ENCODE measurements around the gene SLC9C1. TPM values are rescaled to one million over a fixed set of nuclear protein-coding genes. Genes with fewer than 3 reads are reported as not detected.

The SLC9C1 gene
- total RNA-seq, 1 experiment from 2014 or later = 0.79 TPM

DNA sequence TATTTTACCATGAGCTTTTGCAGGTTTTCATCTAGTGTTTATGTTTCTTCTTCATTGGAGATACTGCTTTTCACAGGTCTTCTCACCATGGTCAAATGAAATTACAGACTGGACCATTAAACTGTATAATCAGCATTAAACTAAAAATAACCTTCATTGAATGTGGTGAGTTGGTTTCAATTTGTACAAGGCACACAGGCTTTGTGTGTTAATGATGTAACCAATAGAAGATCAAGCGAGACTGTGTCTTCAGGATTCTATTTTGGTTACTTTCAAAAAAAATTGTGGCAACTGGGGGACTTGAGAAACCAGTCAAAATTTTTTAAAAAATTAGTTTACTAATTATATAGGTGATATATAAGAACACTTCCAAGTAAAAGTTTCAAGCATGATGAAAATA is 106.7 kb downstream of the SLC9C1 start:
- Histone ChIP-seq H3K9me3 (ENCODE audit: control insufficient read depth in 1 of 2, insufficient read depth in 1 of 2, low read depth in 1 of 2, low read length in 2 of 2) (no peaks in the 10 kb centered on the region), H2AFZ (ENCODE audit: low read depth, low read length, poor library complexity, severe bottlenecking) (no peak overlapping the region), H3K9ac (ENCODE audit: low read length) (no peak overlapping the region), H4K20me1 (ENCODE audit: insufficient read depth) (no peaks in the 10 kb centered on the region), H3K79me2 (ENCODE audit: insufficient read depth, low read length) (no peaks in the 10 kb centered on the region), H3K4me2 (ENCODE audit: low read length) (no peak overlapping the region), H3K36me3 (ENCODE audit: control insufficient read depth in 1 of 2, insufficient read depth in 2 of 2, low read length in 2 of 2) (no peaks in the 10 kb centered on the region), H3K4me3 (replicated peaks in 1 of 2; ENCODE audit: low read depth in 1 of 2, low read length in 2 of 2) (no peak overlapping the region), H3K4me1 (ENCODE audit: control insufficient read depth in 1 of 2, insufficient read depth in 2 of 2, low read length in 2 of 2) (no peaks in the 10 kb centered on the region), H3K27ac (ENCODE audit: low read depth, low read length) (no peak overlapping the region), H3K9me2 (ENCODE audit: insufficient read depth) (no peaks in the 10 kb centered on the region), H3K27me3 (ENCODE audit: insufficient read depth, low read length) (no peaks in the 10 kb centered on the region)
- no TSS peak for BruUV-seq (replicated peaks)
- DNase-seq (ENCODE audit: low read depth, low spot score) (no peak), ATAC-seq (no peak)
- intact Hi-C loops (cut with micrococcal nuclease) = no loop called here
- TF ChIP-seq JUND (IDR thresholded peaks at IDR 0.05) = no peak
- TF ChIP-seq, protein P1, sequence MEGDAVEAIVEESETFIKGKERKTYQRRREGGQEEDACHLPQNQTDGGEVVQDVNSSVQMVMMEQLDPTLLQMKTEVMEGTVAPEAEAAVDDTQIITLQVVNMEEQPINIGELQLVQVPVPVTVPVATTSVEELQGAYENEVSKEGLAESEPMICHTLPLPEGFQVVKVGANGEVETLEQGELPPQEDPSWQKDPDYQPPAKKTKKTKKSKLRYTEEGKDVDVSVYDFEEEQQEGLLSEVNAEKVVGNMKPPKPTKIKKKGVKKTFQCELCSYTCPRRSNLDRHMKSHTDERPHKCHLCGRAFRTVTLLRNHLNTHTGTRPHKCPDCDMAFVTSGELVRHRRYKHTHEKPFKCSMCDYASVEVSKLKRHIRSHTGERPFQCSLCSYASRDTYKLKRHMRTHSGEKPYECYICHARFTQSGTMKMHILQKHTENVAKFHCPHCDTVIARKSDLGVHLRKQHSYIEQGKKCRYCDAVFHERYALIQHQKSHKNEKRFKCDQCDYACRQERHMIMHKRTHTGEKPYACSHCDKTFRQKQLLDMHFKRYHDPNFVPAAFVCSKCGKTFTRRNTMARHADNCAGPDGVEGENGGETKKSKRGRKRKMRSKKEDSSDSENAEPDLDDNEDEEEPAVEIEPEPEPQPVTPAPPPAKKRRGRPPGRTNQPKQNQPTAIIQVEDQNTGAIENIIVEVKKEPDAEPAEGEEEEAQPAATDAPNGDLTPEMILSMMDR (IDR thresholded peaks at IDR 0.05 in 2 of 3, conservative IDR thresholded peaks at IDR 0.05 in 1 of 3; ENCODE audit: borderline replicate concordance in 1 of 3, insufficient read depth in 1 of 3, low read depth in 2 of 3, low read length in 2 of 3) = no peak
- no peak for TF ChIP-seq EGR1 (IDR thresholded peaks at IDR 0.05; ENCODE audit: low read depth)
- TF ChIP-seq, protein P2, sequence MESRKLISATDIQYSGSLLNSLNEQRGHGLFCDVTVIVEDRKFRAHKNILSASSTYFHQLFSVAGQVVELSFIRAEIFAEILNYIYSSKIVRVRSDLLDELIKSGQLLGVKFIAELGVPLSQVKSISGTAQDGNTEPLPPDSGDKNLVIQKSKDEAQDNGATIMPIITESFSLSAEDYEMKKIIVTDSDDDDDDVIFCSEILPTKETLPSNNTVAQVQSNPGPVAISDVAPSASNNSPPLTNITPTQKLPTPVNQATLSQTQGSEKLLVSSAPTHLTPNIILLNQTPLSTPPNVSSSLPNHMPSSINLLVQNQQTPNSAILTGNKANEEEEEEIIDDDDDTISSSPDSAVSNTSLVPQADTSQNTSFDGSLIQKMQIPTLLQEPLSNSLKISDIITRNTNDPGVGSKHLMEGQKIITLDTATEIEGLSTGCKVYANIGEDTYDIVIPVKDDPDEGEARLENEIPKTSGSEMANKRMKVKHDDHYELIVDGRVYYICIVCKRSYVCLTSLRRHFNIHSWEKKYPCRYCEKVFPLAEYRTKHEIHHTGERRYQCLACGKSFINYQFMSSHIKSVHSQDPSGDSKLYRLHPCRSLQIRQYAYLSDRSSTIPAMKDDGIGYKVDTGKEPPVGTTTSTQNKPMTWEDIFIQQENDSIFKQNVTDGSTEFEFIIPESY (IDR thresholded peaks at IDR 0.05; ENCODE audit: extremely low read depth, insufficient replicate concordance, low read length) = no peak
- TF ChIP-seq SIN3A (IDR thresholded peaks at IDR 0.05; ENCODE audit: low read depth) = no peak
- no peak for TF ChIP-seq EZH2 (IDR thresholded peaks at IDR 0.05)
- no peak for TF ChIP-seq CEBPB (IDR thresholded peaks at IDR 0.05; ENCODE audit: low read depth)
- TF ChIP-seq EZH2phosphoT487 (IDR thresholded peaks at IDR 0.05; ENCODE audit: borderline replicate concordance) = no peak
- TF ChIP-seq, protein P3, sequence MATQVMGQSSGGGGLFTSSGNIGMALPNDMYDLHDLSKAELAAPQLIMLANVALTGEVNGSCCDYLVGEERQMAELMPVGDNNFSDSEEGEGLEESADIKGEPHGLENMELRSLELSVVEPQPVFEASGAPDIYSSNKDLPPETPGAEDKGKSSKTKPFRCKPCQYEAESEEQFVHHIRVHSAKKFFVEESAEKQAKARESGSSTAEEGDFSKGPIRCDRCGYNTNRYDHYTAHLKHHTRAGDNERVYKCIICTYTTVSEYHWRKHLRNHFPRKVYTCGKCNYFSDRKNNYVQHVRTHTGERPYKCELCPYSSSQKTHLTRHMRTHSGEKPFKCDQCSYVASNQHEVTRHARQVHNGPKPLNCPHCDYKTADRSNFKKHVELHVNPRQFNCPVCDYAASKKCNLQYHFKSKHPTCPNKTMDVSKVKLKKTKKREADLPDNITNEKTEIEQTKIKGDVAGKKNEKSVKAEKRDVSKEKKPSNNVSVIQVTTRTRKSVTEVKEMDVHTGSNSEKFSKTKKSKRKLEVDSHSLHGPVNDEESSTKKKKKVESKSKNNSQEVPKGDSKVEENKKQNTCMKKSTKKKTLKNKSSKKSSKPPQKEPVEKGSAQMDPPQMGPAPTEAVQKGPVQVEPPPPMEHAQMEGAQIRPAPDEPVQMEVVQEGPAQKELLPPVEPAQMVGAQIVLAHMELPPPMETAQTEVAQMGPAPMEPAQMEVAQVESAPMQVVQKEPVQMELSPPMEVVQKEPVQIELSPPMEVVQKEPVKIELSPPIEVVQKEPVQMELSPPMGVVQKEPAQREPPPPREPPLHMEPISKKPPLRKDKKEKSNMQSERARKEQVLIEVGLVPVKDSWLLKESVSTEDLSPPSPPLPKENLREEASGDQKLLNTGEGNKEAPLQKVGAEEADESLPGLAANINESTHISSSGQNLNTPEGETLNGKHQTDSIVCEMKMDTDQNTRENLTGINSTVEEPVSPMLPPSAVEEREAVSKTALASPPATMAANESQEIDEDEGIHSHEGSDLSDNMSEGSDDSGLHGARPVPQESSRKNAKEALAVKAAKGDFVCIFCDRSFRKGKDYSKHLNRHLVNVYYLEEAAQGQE (IDR thresholded peaks at IDR 0.05; ENCODE audit: low read depth) = no peak
- TF ChIP-seq POLR2AphosphoS5 (IDR thresholded peaks at IDR 0.05; ENCODE audit: low read depth, low read length) = no peak
- no peak for TF ChIP-seq ELF1 (IDR thresholded peaks at IDR 0.05; ENCODE audit: borderline replicate concordance, low read depth)
- TF ChIP-seq, protein P4, sequence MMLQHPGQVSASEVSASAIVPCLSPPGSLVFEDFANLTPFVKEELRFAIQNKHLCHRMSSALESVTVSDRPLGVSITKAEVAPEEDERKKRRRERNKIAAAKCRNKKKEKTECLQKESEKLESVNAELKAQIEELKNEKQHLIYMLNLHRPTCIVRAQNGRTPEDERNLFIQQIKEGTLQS (IDR thresholded peaks at IDR 0.05) = no peak
- TF ChIP-seq, protein P5, sequence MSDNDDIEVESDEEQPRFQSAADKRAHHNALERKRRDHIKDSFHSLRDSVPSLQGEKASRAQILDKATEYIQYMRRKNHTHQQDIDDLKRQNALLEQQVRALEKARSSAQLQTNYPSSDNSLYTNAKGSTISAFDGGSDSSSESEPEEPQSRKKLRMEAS (IDR thresholded peaks at IDR 0.05) = no peak
- no peak for TF ChIP-seq FOSL1 (IDR thresholded peaks at IDR 0.05; ENCODE audit: low read depth)
- TF ChIP-seq SRF (IDR thresholded peaks at IDR 0.05; ENCODE audit: low read depth) = no peak
- no peak for TF ChIP-seq ZNF274 (IDR thresholded peaks at IDR 0.05; ENCODE audit: low read depth, low read length)
- no peak for TF ChIP-seq POLR2A (IDR thresholded peaks at IDR 0.05; ENCODE audit: borderline replicate concordance, extremely low read depth, insufficient read depth, insufficient read length)
- no peak for TF ChIP-seq SP1 (IDR thresholded peaks at IDR 0.05; ENCODE audit: low read depth)
- TF ChIP-seq YY1 (IDR thresholded peaks at IDR 0.05; ENCODE audit: extremely low read depth, insufficient replicate concordance, low read depth, low read length) = no peak
- TF ChIP-seq CBX3 (IDR thresholded peaks at IDR 0.05; ENCODE audit: low read depth) = no peak
- ChIA-PET CTCF (no interaction called here), RAD21 (ENCODE audit: low non-redundant PET in 1 of 2, low total read pairs in 2 of 2, uncharacterized antibody in 2 of 2, unreplicated experiment in 2 of 2) (no interaction called here), POLR2A (no interaction called here)

Measured in HCT116 (cell line).